Esophagus muscularis mucosa (tissue), 3 donors: ENCODE data around the gene BBS9.

Source experiments
- CTCF ChIP-seq, 3 experiments: fragments of 200-600 bp in 2 of 3; fragments of 450-650 bp in 1 of 3; sonication (generic) in 2 of 3; IDR thresholded peaks; one replicate each; pipeline ENCODE4 v1.5.1; 2017 to 2019; ENCODE audit warnings: antibody characterized with exemption in 3 of 3, mild to moderate bottlenecking in 2 of 3, moderate library complexity in 1 of 3
- POLR2A ChIP-seq: fragments of 450-650 bp; IDR thresholded peaks from one replicate; pipeline ENCODE4 v1.6.1; 2017; ENCODE audit warnings: antibody characterized with exemption, moderate library complexity, mild to moderate bottlenecking, low read depth

- TF ChIP-seq CTCF (IDR thresholded peaks at IDR 0.05) (no peak), POLR2A (no peak)
Measured at GRCh38 chr7:33509206-33509605, 379.8 kb downstream of the BBS9 start.
